Gastroesophageal sphincter (tissue), 4 donors: ENCODE results near the gene HNRNPA2B1. TPM values are rescaled to one million over a fixed set of nuclear protein-coding genes. Genes with fewer than 3 reads are reported as not detected.
"Not testable (repeated sequence)": the region's sequence is repeated elsewhere in the genome, so short reads cannot be mapped to it uniquely, and the experiment has no call there.

Source experiments
- ATAC-seq: fragments of 150-250 bp; one replicate; pipeline ENCODE4 v1.9.1; 2016; ENCODE audit warnings: mild to moderate bottlenecking, moderate library complexity
- H3K27ac ChIP-seq, 4 donors: fragments of 200-600 bp; sonication (generic) in 3 of 4; 1 replicate in 3 of 4; 2 replicates in 1 of 4; pipeline ENCODE4 v1.5.1; 2016 to 2019
- H3K27me3 ChIP-seq: fragments of 200-600 bp; sonication (generic); one replicate; pipeline ENCODE4 v1.5.1; 2019
- H3K36me3 ChIP-seq, 2 donors: fragments of 200-600 bp; sonication (generic); one replicate each; pipeline ENCODE4 v1.5.1; 2019; ENCODE audit warnings: control low read depth in 1 of 2
- H3K4me1 ChIP-seq, 3 donors: fragments of 200-600 bp; sonication (generic); 1 replicate in 2 of 3; 2 replicates in 1 of 3; pipeline ENCODE4 v1.5.1; 2016 to 2019; ENCODE audit warnings: control low read depth in 2 of 3
- H3K4me3 ChIP-seq, 2 donors: fragments of 200-600 bp; sonication (generic); one replicate each; pipeline ENCODE4 v1.5.1; 2019; ENCODE audit warnings: mild to moderate bottlenecking in 1 of 2, moderate library complexity in 1 of 2
- H3K9me3 ChIP-seq, 3 donors: fragments of 200-600 bp; sonication (generic); one replicate each; pipeline ENCODE4 v1.5.1; 2017 to 2019; ENCODE audit warnings: control low read depth in 2 of 3
- CTCF ChIP-seq, 4 experiments: fragments of 200-600 bp in 2 of 4; fragments of 450-650 bp in 2 of 4; sonication (generic) in 1 of 4; IDR thresholded peaks; one replicate each; pipeline ENCODE4 v1.5.1; 2017 to 2019; ENCODE audit warnings: antibody characterized with exemption in 4 of 4, mild to moderate bottlenecking in 2 of 4, moderate library complexity in 2 of 4
- EP300 ChIP-seq: sonication (generic); formaldehyde crosslinking; IDR thresholded peaks from one replicate; pipeline ENCODE4 v1.6.1; 2017; ENCODE audit warnings: antibody characterized with exemption, mild to moderate bottlenecking
- POLR2A ChIP-seq, 2 donors: fragments of 450-650 bp; IDR thresholded peaks; one replicate each; pipeline ENCODE4 v1.6.1; 2017; ENCODE audit warnings: antibody characterized with exemption in 2 of 2, mild to moderate bottlenecking in 2 of 2, moderate library complexity in 1 of 2
- POLR2AphosphoS5 ChIP-seq: sonication (generic); formaldehyde crosslinking; IDR thresholded peaks from one replicate; pipeline ENCODE4 v1.6.1; 2017; ENCODE audit warnings: antibody characterized with exemption
- WGBS, 2 donors: methylation state at CpG; one replicate each; pipeline ENCODE4 v1.1.5; 2018; ENCODE audit warnings: low coverage in 1 of 2; 5-methylcytosine and 5-hydroxymethylcytosine counted together
- total RNA-seq, 4 donors: library from RNA; depleted of rRNA; stranded (reverse); fragments of >200 nt; gene quantifications; one replicate each; pipeline ENCODE4 v1.1.0, GENCODE V29; 2016

The HNRNPA2B1 gene
- total RNA-seq, 4 donors from 2014 or later = 171 to 210 (median 189) TPM

DNA sequence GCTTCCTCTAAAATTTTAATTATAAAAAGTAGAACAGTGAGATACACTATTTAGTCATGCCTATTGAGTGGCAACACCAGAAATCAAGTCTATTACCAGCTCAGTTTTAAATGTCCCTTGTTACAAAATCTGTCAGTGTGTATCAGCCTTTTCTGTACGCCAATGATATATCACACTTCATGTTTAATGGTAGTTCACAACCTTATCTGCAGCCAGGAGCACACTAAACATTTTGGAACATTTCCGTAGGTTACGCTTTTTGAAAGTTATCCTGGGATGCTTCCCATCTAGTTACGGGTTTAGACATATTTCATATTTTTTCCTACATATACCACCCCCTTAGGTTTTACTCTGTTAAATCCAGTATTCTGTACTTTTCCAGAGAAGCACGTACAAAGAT lies 5.4 kb downstream of the HNRNPA2B1 start:
- Histone ChIP-seq H3K4me3 (peak overlapping the region in 1 of 2 donors; percentile 19), H3K4me1 (peaks cover 36 to 77% (median 41%) of the 10 kb centered on the region in 3 donors), H3K27ac (no peak overlapping the region), H3K27me3 (no peaks in the 10 kb centered on the region), H3K9me3 (no peaks in the 10 kb centered on the region), H3K36me3 (peaks cover 37 to 75% of the 10 kb centered on the region in 2 donors)
- 47 to 59% methylated on average over 5 of the region's 5 CpGs for WGBS, 2 donors
- no peak for ATAC-seq
- TF ChIP-seq POLR2A (IDR thresholded peaks at IDR 0.05) (no peak), EP300 (no peak), CTCF (IDR thresholded peaks at IDR 0.05) (no peak), POLR2AphosphoS5 (no peak)

DNA sequence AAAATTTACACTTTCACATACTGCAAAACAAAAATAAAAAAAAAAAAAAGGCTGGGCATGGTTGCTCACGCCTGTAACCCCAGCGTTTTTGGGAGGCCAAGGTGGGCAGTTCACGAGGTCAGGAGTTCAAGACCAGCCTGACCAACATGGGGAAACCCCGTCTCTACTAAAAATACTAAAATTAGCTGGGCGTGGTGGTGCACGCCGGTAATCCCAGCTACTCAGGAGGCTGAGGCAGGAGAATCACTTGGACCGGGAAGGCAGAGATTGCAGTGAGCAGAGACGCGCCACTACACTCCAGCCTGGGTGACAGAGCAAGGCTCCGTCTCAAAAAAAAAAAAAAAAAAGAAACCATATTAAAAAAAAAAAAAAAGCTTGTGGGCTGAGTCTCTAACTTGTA lies 5.8 kb downstream of the HNRNPA2B1 start:
- not testable (repeated sequence) for ATAC-seq, H3K9me3 ChIP-seq, H3K4me3 ChIP-seq, H3K27me3 ChIP-seq
- peaks cover 38 to 79% of the 10 kb centered on the region in 2 donors for H3K36me3 ChIP-seq
- peak overlapping the region in 1 of 4 donors; percentile 7 for H3K27ac ChIP-seq
- WGBS, 2 donors = 71 to 79% methylated on average over 5 to 7 of the region's 11 CpGs
- H3K4me1 ChIP-seq = peaks cover 36 to 80% (median 41%) of the 10 kb centered on the region in 3 donors

- H3K9me3 ChIP-seq = no peaks in the 10 kb centered on the region
- ATAC-seq = no peak
- no peaks in the 10 kb centered on the region for H3K27me3 ChIP-seq
- H3K4me3 ChIP-seq = no peak overlapping the region
- peak overlapping the region in 1 of 4 donors; percentile 7 for H3K27ac ChIP-seq
- peaks cover 50 to 90% of the 10 kb centered on the region in 2 donors for H3K36me3 ChIP-seq
- TF ChIP-seq CTCF (IDR thresholded peaks at IDR 0.05) = no peak
- TF ChIP-seq POLR2A (IDR thresholded peaks at IDR 0.05) = no peak
- TF ChIP-seq POLR2AphosphoS5 = no peak
- no peak for TF ChIP-seq EP300
- peaks cover 36 to 82% (median 41%) of the 10 kb centered on the region in 3 donors for H3K4me1 ChIP-seq
- WGBS, 2 donors = 48 to 65% methylated on average over 2 to 3 of the region's 8 CpGs
These were observed 6.9 kb downstream of the HNRNPA2B1 start for GRCh38 chr7:26193432-26194207.

GRCh38 chr7:26192485-26193087 lies 8.0 kb downstream of the HNRNPA2B1 start:
- ATAC-seq = no peak
- Histone ChIP-seq H3K4me1 (peaks cover 36 to 79% (median 39%) of the 10 kb centered on the region in 3 donors), H3K27me3 (no peaks in the 10 kb centered on the region), H3K4me3 (no peak overlapping the region), H3K27ac (no peak overlapping the region), H3K36me3 (peaks cover 51 to 100% of the 10 kb centered on the region in 2 donors), H3K9me3 (no peaks in the 10 kb centered on the region)
- TF ChIP-seq POLR2A (IDR thresholded peaks at IDR 0.05) (no peak), CTCF (IDR thresholded peaks at IDR 0.05) (no peak), EP300 (no peak), POLR2AphosphoS5 (no peak)
- 59 to 70% methylated on average over 3 of the region's 3 CpGs for WGBS, 2 donors

- Histone ChIP-seq H3K27me3 (no peaks in the 10 kb centered on the region), H3K4me1 (peaks cover 33 to 77% (median 34%) of the 10 kb centered on the region in 3 donors), H3K9me3 (no peaks in the 10 kb centered on the region), H3K36me3 (peaks cover 51 to 100% of the 10 kb centered on the region in 2 donors), H3K27ac (no peak overlapping the region), H3K4me3 (no peak overlapping the region)
- WGBS, 2 donors = 73 to 100% methylated on average over 1 of the region's 1 CpG
- no peak for ATAC-seq
- TF ChIP-seq POLR2AphosphoS5 (no peak), POLR2A (IDR thresholded peaks at IDR 0.05) (no peak), EP300 (no peak), CTCF (IDR thresholded peaks at IDR 0.05) (no peak)
These were observed 8.5 kb downstream of the HNRNPA2B1 start for GRCh38 chr7:26191974-26192479.
